NCI-H748 (cell line): Measurements from ENCODE around the gene PDIA4.

Experiments
- DNase-seq: peaks from one replicate; lab custom pipeline; 2025; ENCODE audit not compliant: unreplicated experiment; lab: John Stamatoyannopoulos, UW

Gene PDIA4

DNA sequence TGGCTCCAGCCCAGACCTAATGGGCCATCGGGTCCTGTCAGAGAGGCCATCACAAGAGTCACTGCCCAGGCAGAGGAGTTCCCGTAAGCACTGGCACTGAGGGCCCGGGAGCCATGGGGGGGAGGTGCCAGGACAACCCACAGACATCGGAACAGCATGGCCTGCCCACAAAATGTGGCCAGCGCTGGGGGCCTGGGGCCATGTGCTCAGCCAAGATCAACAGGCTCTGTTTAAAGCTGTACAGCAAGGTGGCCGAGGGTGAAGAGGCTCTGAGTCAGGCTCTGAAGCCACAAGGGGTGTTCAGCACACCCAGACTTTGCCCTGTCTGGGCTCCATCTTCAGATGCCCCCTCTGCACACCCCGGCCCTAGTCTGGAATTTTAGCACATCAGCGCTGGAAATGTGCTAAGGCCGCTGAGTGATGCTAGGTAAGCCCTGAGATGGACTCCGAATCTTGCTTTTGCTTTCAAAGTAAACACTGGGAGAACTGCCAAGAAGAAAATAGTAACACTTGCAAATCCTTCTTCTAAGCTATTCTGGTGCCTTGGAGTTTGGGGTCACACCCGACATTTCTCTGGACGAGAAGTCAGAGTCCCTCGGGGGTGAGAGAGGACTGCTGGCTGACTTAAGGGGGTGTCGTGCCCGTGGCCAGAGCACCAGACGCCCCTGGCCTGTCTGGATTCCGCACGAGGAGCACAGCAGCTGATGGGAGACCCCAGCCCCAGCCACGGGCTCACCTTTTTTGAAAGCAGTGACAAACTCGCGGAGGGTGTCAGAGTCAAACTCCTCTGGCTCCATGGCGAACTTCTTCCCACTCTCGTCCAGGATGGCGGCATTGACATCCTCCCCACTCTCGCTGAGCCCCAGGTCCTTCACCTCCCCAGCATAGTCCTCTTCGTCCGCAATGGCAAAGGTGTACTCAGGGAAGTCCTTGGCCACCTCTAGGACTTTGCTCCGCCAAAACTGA is 23.6 kb downstream of the PDIA4 start:
- no peak for DNase-seq

DNA sequence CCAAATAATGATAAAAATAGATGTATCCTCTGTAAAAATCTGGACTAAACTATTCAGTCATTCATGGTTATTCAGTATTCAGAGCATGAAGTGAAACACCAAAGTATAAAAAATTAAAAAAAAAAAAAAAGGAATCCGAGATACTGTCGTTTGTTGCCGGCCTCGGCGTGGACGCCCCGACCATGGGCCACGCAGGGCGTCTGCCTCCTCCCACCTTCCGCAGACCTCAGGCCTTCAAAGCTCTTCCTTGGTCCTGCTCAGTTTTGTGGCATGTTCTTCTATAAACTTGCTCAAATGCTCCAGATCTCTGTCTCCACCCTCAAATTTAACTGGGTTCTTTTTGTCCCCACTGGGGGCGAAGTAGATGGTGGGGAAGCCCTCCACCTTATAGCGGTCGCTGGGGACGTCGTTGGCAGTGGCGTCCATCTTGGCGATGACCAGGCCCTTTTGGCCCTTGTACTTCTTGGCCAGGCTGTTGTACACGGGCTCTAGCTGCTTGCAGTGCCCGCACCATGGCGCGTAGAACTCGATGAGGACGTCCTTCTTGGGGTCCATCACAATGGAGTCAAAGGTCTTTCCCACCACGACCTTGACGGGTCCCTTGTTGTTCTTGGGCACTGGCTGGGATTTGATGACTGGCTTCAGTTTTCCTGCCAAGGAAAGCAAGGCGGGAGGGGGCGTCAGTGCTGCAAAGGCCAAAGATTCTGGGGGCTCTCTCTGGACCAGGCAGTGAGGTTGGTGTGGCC is 24.6 kb downstream of the PDIA4 start:
- DNase-seq: no peak

DNA sequence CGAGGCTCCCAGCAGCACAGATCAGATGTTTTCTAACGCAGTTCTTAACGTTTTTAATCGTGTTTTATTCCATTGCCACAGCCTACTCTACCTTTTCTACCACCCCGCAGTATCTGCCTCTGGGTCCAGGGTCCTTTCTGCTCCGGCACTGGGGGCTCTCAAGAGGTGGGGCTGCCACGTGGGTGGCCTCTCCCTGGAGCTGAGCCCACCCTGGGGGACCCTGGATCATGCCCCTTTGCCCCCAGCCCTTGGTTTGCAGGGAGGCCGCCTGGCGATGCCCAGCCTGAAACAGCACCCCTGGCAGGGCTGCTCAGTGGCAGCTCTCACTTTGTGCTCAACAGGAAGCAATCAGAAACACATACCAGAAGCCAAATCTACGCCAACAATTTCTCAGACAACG is 25.3 kb downstream of the PDIA4 start:
- DNase-seq: no peak

GRCh38 chr7:149002604-149003003 is 25.7 kb downstream of the PDIA4 start:
- DNase-seq: no peak

DNA sequence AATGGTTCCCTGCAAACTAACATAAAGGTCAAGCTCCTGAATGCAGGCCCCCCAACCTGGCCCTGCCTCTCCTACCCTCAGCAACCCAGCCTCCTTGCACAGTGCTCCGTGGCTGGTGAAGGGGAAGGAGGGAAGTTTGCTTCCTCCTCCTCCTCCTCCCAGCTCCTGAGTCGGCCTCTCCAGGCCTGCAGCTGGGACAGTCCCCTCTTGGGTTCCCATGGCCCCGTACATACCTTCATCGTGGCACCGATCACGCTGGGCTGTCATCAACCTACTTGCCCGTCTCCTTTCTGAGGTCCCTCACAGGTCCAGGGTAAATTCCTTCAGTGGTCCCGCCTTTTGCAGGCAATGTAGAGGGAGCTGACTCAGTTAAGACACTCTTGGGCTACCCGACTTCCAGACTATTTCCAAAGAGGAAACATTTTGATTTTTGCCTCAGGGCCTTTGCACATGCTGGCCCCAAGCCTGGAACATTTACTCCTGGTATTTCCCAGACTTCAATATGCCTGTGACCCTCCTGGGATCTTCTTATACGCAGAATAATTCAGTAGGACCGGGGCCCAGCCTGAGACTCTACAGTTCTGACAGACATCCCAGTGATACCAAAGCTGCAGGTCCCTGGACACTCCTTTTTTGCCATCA is 26.8 kb downstream of the PDIA4 start:
- no peak for DNase-seq

GRCh38 chr7:149000961-149001360 is 27.3 kb downstream of the PDIA4 start:
- no peak for DNase-seq

DNA sequence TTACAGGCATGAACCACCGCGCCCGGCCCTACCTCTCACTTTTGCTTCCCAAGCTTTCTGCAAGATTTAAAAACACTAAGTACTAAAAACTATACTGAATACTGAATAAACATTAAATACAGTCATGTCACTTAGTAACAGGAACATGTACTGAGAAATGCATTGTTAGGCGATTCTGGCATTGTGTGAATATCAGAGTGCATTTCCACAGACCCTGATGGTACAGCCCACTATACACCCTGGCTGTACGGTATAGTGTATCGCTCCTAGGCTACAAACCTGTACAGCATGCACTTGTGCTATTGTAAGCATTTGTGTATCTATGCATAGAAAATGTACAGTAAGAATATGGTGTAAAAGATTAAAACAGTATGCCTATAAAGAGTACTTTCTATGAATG is 29.1 kb downstream of the PDIA4 start:
- DNase-seq: no peak

GRCh38 chr7:148997497-148997896 is 30.8 kb downstream of the PDIA4 start:
- no peak for DNase-seq

GRCh38 chr7:148994576-148994975 is 33.7 kb downstream of the PDIA4 start:
- no peak for DNase-seq

DNA sequence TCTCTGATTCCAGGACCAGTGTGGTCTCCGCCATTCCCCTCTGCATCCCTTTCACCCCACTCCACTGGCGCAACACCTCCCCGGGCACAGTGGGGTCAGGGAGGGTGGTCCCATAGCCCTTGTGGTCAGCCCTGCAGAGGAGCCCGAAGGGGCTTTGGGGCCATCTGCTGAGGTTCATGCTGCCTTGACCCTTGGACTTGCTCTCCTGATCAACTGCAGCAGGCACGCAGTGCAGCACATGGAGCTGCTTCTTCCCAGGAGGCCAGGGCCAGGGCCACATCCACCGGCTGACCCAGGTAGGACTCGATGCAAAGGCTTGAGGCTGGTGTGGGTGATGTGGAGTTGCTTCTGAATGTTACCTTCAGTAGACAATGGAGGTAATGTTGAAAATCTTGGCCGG is 35.1 kb downstream of the PDIA4 start:
- DNase-seq: no peak

DNA sequence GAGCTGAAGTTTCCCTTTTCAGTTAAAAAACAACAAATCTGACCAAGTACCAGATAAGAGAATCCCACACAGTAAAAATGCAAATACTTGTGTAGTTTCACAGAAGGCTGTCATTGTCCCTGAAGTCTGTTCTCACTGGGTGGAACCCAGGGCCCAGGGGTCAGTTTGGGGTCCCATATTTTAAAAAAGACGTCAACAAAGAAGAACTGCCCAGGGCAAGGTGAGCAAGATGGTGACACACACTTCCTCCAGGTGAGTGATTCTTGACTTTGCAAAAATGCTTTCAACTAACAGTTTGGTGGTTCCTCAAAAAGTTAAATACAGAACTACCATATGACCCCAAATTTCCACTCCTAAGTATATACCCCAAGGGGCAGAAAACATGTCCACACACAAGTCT is 36.8 kb downstream of the PDIA4 start:
- DNase-seq: no peak

GRCh38 chr7:148987751-148988512 is 40.4 kb downstream of the PDIA4 start:
- DNase-seq: peak; percentile 70

GRCh38 chr7:148987010-148987750 is 41.1 kb downstream of the PDIA4 start:
- peak; percentile 96 for DNase-seq

- no peak for DNase-seq
Measured at GRCh38 chr7:148986742-148987009, 41.6 kb downstream of the PDIA4 start.

DNA sequence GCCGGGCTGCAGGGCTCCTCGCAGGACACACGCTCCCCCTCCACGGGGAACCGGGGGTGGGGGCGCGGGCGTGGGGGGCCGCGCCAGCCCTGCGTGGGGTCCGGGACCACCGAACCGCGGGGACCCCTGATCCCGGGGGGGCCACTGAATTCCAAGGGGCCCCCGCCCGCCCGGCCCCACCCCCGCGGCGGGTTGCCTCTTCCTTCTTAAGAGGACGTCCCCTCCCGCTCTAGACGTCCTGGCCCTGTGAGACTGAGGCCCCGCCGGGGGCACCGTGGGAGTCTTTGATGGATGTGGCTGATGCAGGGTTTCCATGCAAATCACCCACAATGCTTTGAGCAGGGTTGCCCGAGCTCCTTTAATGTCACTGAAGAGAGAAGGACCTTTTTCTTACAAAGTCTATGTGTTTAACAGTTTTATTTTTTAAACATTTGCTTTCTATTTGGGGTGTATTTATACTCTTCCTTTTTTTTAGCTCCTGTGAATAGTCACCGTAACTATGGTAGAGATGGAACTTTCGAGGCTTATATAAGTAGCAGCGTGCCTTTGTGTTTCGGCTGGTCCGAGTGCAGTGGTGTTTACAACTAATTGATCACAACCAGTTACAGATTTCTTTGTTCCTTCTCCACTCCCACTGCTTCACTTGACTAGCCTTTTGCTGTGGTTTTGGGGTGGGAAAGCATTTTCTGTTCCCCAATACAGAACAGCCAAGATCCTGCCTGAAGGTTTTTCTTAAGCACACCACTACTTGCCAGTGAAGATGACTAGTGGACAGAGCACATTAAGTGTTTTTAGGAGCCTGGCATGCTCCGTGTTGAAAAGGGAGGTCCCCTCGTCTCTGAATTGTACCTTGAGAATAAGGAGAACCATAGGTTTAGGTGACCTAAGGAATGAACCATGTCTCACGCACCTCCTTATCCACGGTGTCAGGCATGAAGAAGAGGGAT is 44.8 kb downstream of the PDIA4 start:
- DNase-seq: peak; percentile 94

- DNase-seq: peak; percentile 69
Measured at GRCh38 chr7:148982654-148983199, 45.6 kb downstream of the PDIA4 start.

- no peak for DNase-seq
Measured at GRCh38 chr7:148979827-148980226, 48.5 kb downstream of the PDIA4 start.

DNA sequence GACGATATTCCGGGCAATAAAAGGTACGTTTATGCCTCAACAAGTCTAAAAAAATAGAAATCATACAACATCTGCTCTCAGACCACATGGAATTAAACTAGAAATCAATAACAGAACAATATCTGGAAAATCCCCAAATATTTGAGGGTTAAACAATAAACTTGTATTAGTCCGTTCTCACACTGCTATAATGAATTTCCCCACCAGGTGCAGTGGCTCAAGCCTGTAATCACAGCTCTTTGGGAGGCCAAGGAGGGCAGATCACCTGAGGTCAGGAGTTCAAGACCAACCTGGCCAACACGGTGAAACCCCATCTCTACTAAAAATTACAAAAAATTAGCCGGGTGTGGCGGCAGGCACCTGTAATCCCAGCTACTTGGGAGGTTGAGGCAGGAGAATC is 49.2 kb downstream of the PDIA4 start:
- DNase-seq: peak; percentile 13

- no peak for DNase-seq
Measured at GRCh38 chr7:148978091-148978490, 50.2 kb downstream of the PDIA4 start.
